WERI-Rb-1 (cell line): ENCODE measurements around the gene IMP4.
A peak's percentile ranks its signal among the peaks of the same experiment; 100 is the strongest.

Experiments used
- DNase-seq: peaks from one replicate; pipeline ENCODE4 v3.0.0-alpha.2; 2020
- H3K27ac ChIP-seq: fragments of 250-450 bp; sonication (Bioruptor Pico); 2 replicates; pipeline ENCODE4 v1.5.1; 2020; ENCODE audit warnings: mild to moderate bottlenecking, moderate library complexity
- H3K27me3 ChIP-seq: fragments of 250-450 bp; sonication (Bioruptor Pico); 2 replicates; pipeline ENCODE4 v1.5.1; 2021; ENCODE audit warnings: mild to moderate bottlenecking, low read depth, moderate library complexity; ENCODE audit not compliant: insufficient read depth, severe bottlenecking
- H3K36me3 ChIP-seq: fragments of 250-450 bp; sonication (Bioruptor Pico); 2 replicates; pipeline ENCODE4 v1.5.1; 2020; ENCODE audit warnings: mild to moderate bottlenecking, moderate library complexity
- H3K4me3 ChIP-seq: 2 replicates; pipeline ENCODE4 v1.5.1; 2011; ENCODE audit warnings: low read depth, mild to moderate bottlenecking, control low read depth, low read length
- H3K9me3 ChIP-seq: fragments of 250-450 bp; sonication (Bioruptor Pico); 2 replicates; pipeline ENCODE4 v1.5.1; 2021; ENCODE audit warnings: mild to moderate bottlenecking, moderate library complexity; ENCODE audit not compliant: severe bottlenecking
- CTCF ChIP-seq: IDR thresholded peaks from 2 replicates; pipeline ENCODE4 v1.5.1; 2011; ENCODE audit warnings: low read depth, mild to moderate bottlenecking, control low read depth, inconsistent platforms, low read length

IMP4 gene

GRCh38 chr2:130334026-130334425, 8.7 kb upstream of the IMP4 start:
- Histone ChIP-seq H3K27me3 (no peaks in the 10 kb centered on the region), H3K27ac (no peak overlapping the region), H3K36me3 (peaks cover 7% of the 10 kb centered on the region), H3K9me3 (peaks cover 3% of the 10 kb centered on the region), H3K4me3 (no peak overlapping the region)
- DNase-seq = peak; percentile 47
- no peak for TF ChIP-seq CTCF

GRCh38 chr2:130335226-130335625, 7.5 kb upstream of the IMP4 start:
- Histone ChIP-seq H3K36me3 (peaks cover 10% of the 10 kb centered on the region), H3K9me3 (peaks cover 3% of the 10 kb centered on the region), H3K27ac (no peak overlapping the region), H3K27me3 (no peaks in the 10 kb centered on the region), H3K4me3 (no peak overlapping the region)
- TF ChIP-seq CTCF = no peak
- DNase-seq = no peak

GRCh38 chr2:130336150-130336876, 6.4 kb upstream of the IMP4 start:
- no peak for TF ChIP-seq CTCF
- peak overlapping the region; percentile 68 for H3K27ac ChIP-seq
- H3K4me3 ChIP-seq = peak overlapping the region; percentile 49
- H3K27me3 ChIP-seq = no peaks in the 10 kb centered on the region
- peak; percentile 53 for DNase-seq
- H3K36me3 ChIP-seq = peaks cover 10% of the 10 kb centered on the region
- H3K9me3 ChIP-seq = peaks cover 3% of the 10 kb centered on the region

- peak overlapping the region; percentile 68 for H3K27ac ChIP-seq
- H3K36me3 ChIP-seq = peaks cover 10% of the 10 kb centered on the region
- no peaks in the 10 kb centered on the region for H3K27me3 ChIP-seq
- H3K9me3 ChIP-seq = peaks cover 3% of the 10 kb centered on the region
- TF ChIP-seq CTCF = peak; percentile 16; the same call in 1 of the 2 replicates
- DNase-seq = peak; percentile 90
- peak overlapping the region; percentile 76 for H3K4me3 ChIP-seq
These were observed 5.6 kb upstream of the IMP4 start for GRCh38 chr2:130336877-130337734.

- Histone ChIP-seq H3K36me3 (peaks cover 10% of the 10 kb centered on the region), H3K9me3 (peaks cover 3% of the 10 kb centered on the region), H3K27ac (peak overlapping the region; percentile 68), H3K27me3 (no peaks in the 10 kb centered on the region), H3K4me3 (peak overlapping the region; percentile 76)
- no peak for TF ChIP-seq CTCF
- no peak for DNase-seq
These were observed 4.9 kb upstream of the IMP4 start for GRCh38 chr2:130337735-130338325.
